Dendritic cell treated with granulocyte-macrophage colony-stimulating factor and Interleukin-4, amounts not matched to agents 40 ng/mL and 50 ng/mL, for 4 days (primary cell): ENCODE data around the gene AGPAT3.

ENCODE experiments used
- H3K27ac Mint-ChIP-seq: one replicate; pipeline ENCODE4 v1.8.0; 2022; ENCODE audit warnings: mild to moderate bottlenecking, mixed read lengths
- H3K27me3 Mint-ChIP-seq: one replicate; pipeline ENCODE4 v1.8.0; 2022; ENCODE audit warnings: mild to moderate bottlenecking, mixed read lengths
- H3K36me3 Mint-ChIP-seq: one replicate; pipeline ENCODE4 v1.8.0; 2022; ENCODE audit warnings: low read depth, mixed read lengths
- H3K4me1 Mint-ChIP-seq: one replicate; pipeline ENCODE4 v1.8.0; 2022; ENCODE audit warnings: low read depth, mixed read lengths
- H3K4me3 Mint-ChIP-seq: one replicate; pipeline ENCODE4 v1.8.0; 2022; ENCODE audit warnings: mild to moderate bottlenecking, moderate library complexity, mixed read lengths
- H3K9me3 Mint-ChIP-seq: one replicate; pipeline ENCODE4 v1.8.0; 2022; ENCODE audit warnings: mixed read lengths
- intact Hi-C: fragments of 100-400 bp; cut with micrococcal nuclease; formaldehyde crosslinking; loops from one replicate; pipeline ENCODE4 v1.15.0; 2022

Gene AGPAT3

GRCh38 chr21:43927591-43928221, 62.7 kb downstream of the AGPAT3 start:
- Mint-ChIP-seq H3K36me3 (peaks cover 93% of the 10 kb centered on the region), H3K9me3 (no peaks in the 10 kb centered on the region), H3K4me1 (peaks cover 35% of the 10 kb centered on the region), H3K4me3 (no peak overlapping the region), H3K27me3 (no peaks in the 10 kb centered on the region), H3K27ac (no peak overlapping the region)
- intact Hi-C loops = no loop called here

GRCh38 chr21:43928222-43929125, 63.5 kb downstream of the AGPAT3 start:
- no peak overlapping the region for H3K27ac Mint-ChIP-seq
- no peak overlapping the region for H3K4me3 Mint-ChIP-seq
- intact Hi-C loops = no loop called here
- peaks cover 37% of the 10 kb centered on the region for H3K4me1 Mint-ChIP-seq
- H3K27me3 Mint-ChIP-seq = no peaks in the 10 kb centered on the region
- no peaks in the 10 kb centered on the region for H3K9me3 Mint-ChIP-seq
- H3K36me3 Mint-ChIP-seq = peaks cover 94% of the 10 kb centered on the region

- Mint-ChIP-seq H3K4me3 (no peak overlapping the region), H3K27me3 (no peaks in the 10 kb centered on the region), H3K4me1 (peaks cover 33% of the 10 kb centered on the region), H3K27ac (no peak overlapping the region), H3K36me3 (peaks cover 95% of the 10 kb centered on the region), H3K9me3 (no peaks in the 10 kb centered on the region)
- intact Hi-C loops = no loop called here
These were observed 64.4 kb downstream of the AGPAT3 start for GRCh38 chr21:43929217-43929971.

GRCh38 chr21:43930074-43930847, 65.2 kb downstream of the AGPAT3 start:
- H3K4me1 Mint-ChIP-seq = peaks cover 33% of the 10 kb centered on the region
- H3K4me3 Mint-ChIP-seq = no peak overlapping the region
- intact Hi-C loops = loop anchor here (10.0 kb wide), 1 partner anchor 55 kb away; no protein-coding TSS in a partner anchor
- peak overlapping the region; percentile 55 for H3K27ac Mint-ChIP-seq
- peaks cover 95% of the 10 kb centered on the region for H3K36me3 Mint-ChIP-seq
- no peaks in the 10 kb centered on the region for H3K9me3 Mint-ChIP-seq
- H3K27me3 Mint-ChIP-seq = no peaks in the 10 kb centered on the region

- Mint-ChIP-seq H3K36me3 (peaks cover 95% of the 10 kb centered on the region), H3K4me1 (peaks cover 33% of the 10 kb centered on the region), H3K27me3 (no peaks in the 10 kb centered on the region), H3K27ac (peak overlapping the region; percentile 55), H3K4me3 (no peak overlapping the region), H3K9me3 (no peaks in the 10 kb centered on the region)
- intact Hi-C loops = loop anchor here (10.0 kb wide), 1 partner anchor 56 kb away; no protein-coding TSS in a partner anchor
These were observed 65.9 kb downstream of the AGPAT3 start for GRCh38 chr21:43930848-43931375.

- Mint-ChIP-seq H3K27ac (no peak overlapping the region), H3K9me3 (no peaks in the 10 kb centered on the region), H3K4me1 (peaks cover 33% of the 10 kb centered on the region), H3K36me3 (peaks cover 96% of the 10 kb centered on the region), H3K4me3 (no peak overlapping the region), H3K27me3 (no peaks in the 10 kb centered on the region)
- intact Hi-C loops = loop anchor here (10.0 kb wide), 1 partner anchor 57 kb away; no protein-coding TSS in a partner anchor
These were observed 66.5 kb downstream of the AGPAT3 start for GRCh38 chr21:43931489-43931888.

GRCh38 chr21:43932005-43932404, 67.0 kb downstream of the AGPAT3 start:
- Mint-ChIP-seq H3K36me3 (peaks cover 95% of the 10 kb centered on the region), H3K4me3 (no peak overlapping the region), H3K4me1 (peaks cover 37% of the 10 kb centered on the region), H3K27me3 (no peaks in the 10 kb centered on the region), H3K9me3 (no peaks in the 10 kb centered on the region), H3K27ac (peak overlapping the region; percentile 18)
- intact Hi-C loops = loop anchor here (10.0 kb wide), 1 partner anchor 57 kb away; no protein-coding TSS in a partner anchor

GRCh38 chr21:43933199-43933598, 68.2 kb downstream of the AGPAT3 start:
- Mint-ChIP-seq H3K9me3 (no peaks in the 10 kb centered on the region), H3K27ac (no peak overlapping the region), H3K4me1 (peaks cover 49% of the 10 kb centered on the region), H3K4me3 (no peak overlapping the region), H3K36me3 (peaks cover 83% of the 10 kb centered on the region), H3K27me3 (no peaks in the 10 kb centered on the region)
- intact Hi-C loops = loop anchor here (10.0 kb wide), 1 partner anchor 58 kb away; no protein-coding TSS in a partner anchor

- Mint-ChIP-seq H3K4me3 (no peak overlapping the region), H3K27ac (no peak overlapping the region), H3K27me3 (no peaks in the 10 kb centered on the region), H3K4me1 (peaks cover 54% of the 10 kb centered on the region), H3K9me3 (no peaks in the 10 kb centered on the region), H3K36me3 (peaks cover 79% of the 10 kb centered on the region)
- intact Hi-C loops = loop anchor here (10.0 kb wide), 1 partner anchor 59 kb away; no protein-coding TSS in a partner anchor
These were observed 68.7 kb downstream of the AGPAT3 start for GRCh38 chr21:43933680-43934079.

GRCh38 chr21:43934116-43934515, 69.1 kb downstream of the AGPAT3 start:
- Mint-ChIP-seq H3K4me1 (peaks cover 57% of the 10 kb centered on the region), H3K27me3 (no peaks in the 10 kb centered on the region), H3K9me3 (no peaks in the 10 kb centered on the region)

GRCh38 chr21:43934716-43935705, 70.0 kb downstream of the AGPAT3 start:
- intact Hi-C loops = loop anchor here (10.0 kb wide), 1 partner anchor 60 kb away; no protein-coding TSS in a partner anchor
- no peak overlapping the region for H3K27ac Mint-ChIP-seq

More at GRCh38 chr21:43934116-43934515, 69.1 kb downstream of the AGPAT3 start:
- H3K36me3 Mint-ChIP-seq = peaks cover 75% of the 10 kb centered on the region
- intact Hi-C loops = loop anchor here (10.0 kb wide), 1 partner anchor 59 kb away; no protein-coding TSS in a partner anchor
- H3K27ac Mint-ChIP-seq = no peak overlapping the region
- no peak overlapping the region for H3K4me3 Mint-ChIP-seq

GRCh38 chr21:43935711-43936110, 70.7 kb downstream of the AGPAT3 start:
- H3K4me1 Mint-ChIP-seq = peaks cover 46% of the 10 kb centered on the region
- no peak overlapping the region for H3K4me3 Mint-ChIP-seq
- H3K36me3 Mint-ChIP-seq = peaks cover 78% of the 10 kb centered on the region
- no peaks in the 10 kb centered on the region for H3K27me3 Mint-ChIP-seq
- intact Hi-C loops = loop anchor here (10.0 kb wide), 1 partner anchor 61 kb away; no protein-coding TSS in a partner anchor
- no peaks in the 10 kb centered on the region for H3K9me3 Mint-ChIP-seq
- H3K27ac Mint-ChIP-seq = no peak overlapping the region

More at GRCh38 chr21:43934716-43935705, 70.0 kb downstream of the AGPAT3 start:
- Mint-ChIP-seq H3K27me3 (no peaks in the 10 kb centered on the region), H3K4me1 (peaks cover 52% of the 10 kb centered on the region), H3K9me3 (no peaks in the 10 kb centered on the region), H3K4me3 (no peak overlapping the region), H3K36me3 (peaks cover 75% of the 10 kb centered on the region)
